Erythroblast (primary cell): ENCODE results near the gene AIF1.

Experiments
- GATA1 ChIP-seq: IDR thresholded peaks from 2 replicates; pipeline ENCODE4 v1.6.1; 2011; ENCODE audit warnings: low read depth, mild to moderate bottlenecking, control low read depth, low read length, moderate library complexity
- POLR2A ChIP-seq: IDR thresholded peaks from 2 replicates; pipeline ENCODE4 v1.6.1; 2011; ENCODE audit warnings: mild to moderate bottlenecking, low read length

DNA sequence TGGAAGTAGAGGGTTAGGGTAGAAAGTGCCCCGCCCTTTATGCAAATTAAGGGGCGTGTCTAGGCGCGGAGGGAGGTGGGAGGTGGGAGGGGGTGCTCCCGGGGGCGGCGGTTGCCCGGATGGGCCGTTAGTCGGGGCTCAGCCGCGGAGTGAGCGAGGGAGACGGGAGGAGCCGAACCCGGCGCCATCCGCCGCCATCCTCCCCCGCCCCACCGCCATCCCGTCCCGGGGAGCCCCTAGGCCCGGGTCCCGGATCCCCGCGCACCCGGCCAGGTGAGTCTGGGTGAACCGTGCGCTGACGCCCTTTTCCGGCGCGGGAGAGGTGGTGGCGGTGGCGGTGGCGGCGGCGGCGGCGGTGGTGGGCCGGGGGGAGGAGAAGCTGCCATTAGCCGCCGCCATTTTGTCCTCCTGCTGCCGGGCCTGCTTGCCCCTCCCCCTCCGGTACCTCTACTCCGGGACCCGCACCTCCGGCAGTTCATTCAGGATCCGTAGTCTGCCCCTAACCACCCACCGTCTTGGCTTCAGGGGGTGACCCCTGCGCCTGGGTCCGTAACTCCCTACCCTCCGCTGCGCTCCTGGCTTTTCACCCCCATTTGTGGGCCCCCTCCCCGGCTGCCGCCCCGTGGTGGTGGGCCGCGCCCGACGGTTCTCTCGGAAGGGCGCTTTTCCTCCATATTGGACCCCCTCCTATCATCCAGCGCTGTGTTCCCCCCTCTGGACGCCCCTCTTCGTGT, 5.7 kb downstream of the AIF1 start, which contains the start of gene PRRC2A:
- no peak for TF ChIP-seq POLR2A
- TF ChIP-seq GATA1: no peak
